Measurements from ENCODE around the gene NUP107.

DNA sequence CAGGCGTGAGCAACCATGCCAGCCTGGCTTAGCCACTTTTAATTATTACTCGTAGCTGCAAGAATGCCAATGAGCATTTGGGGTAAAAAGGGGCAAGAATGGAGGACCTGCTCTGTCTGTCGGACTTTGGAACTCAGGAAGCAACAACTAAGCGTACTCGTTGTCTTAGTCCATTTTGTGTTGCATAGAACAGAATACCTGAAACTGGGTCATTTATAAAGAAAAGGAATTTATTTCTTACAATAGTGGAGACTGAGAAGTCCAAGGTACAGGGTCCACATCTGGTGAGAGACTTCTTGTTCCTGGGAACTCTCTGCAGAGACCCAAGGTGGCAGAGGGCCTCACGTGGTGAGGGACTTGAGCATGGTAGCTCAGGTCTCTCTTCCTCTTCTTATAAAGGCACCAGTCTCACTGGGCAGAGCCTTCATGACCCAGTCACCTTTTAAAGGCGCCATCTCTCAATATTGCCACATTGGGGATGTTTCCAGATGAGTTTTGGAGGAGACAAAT is 88.4 kb downstream of the NUP107 start:
- TF ChIP-seq CTCF (IDR thresholded peaks at IDR 0.05) = no peak
- no peak for TF ChIP-seq POLR2A (IDR thresholded peaks at IDR 0.05)
